Left ventricle myocardium inferior (tissue), 1 donor: Measurements from ENCODE around the gene GOLGA1. TPM values are rescaled to one million over a fixed set of nuclear protein-coding genes. Genes with fewer than 3 reads are reported as not detected.

ENCODE experiments used
- DNase-seq: peaks from one replicate; pipeline ENCODE4 v3.0.0-alpha.2; 2020
- H3K27ac ChIP-seq: fragments of 200-600 bp; replicated peaks from 2 replicates; pipeline ENCODE4 v1.8.0; 2021
- H3K27me3 ChIP-seq: fragments of 200-600 bp; 2 replicates; pipeline ENCODE4 v1.8.0; 2021; ENCODE audit warnings: low read depth
- H3K36me3 ChIP-seq: fragments of 200-600 bp; 2 replicates; pipeline ENCODE4 v1.8.0; 2021
- H3K4me1 ChIP-seq: fragments of 200-600 bp; 2 replicates; pipeline ENCODE4 v1.8.0; 2021
- H3K4me3 ChIP-seq: fragments of 200-600 bp; 2 replicates; pipeline ENCODE4 v1.8.0; 2021; ENCODE audit warnings: mild to moderate bottlenecking, moderate library complexity
- H3K9me3 ChIP-seq: fragments of 200-600 bp; replicated peaks from 2 replicates; pipeline ENCODE4 v1.8.0; 2021
- CTCF ChIP-seq: fragments of 200-600 bp; IDR thresholded peaks from 2 replicates; pipeline ENCODE4 v1.8.0; 2021; ENCODE audit warnings: antibody characterized with exemption, mild to moderate bottlenecking, borderline replicate concordance
- intact Hi-C: fragments of 100-400 bp; cut with micrococcal nuclease; formaldehyde crosslinking; loops from one replicate; pipeline ENCODE4 v1.11.0; 2022
- total RNA-seq: library from RNA; stranded (reverse); fragmentation: NEBNext Ultra II Directional; extraction: Animal tissue kit (Norgen Biotek cat#: 25700); gene quantifications from one replicate; pipeline ENCODE4 v1.2.1, GENCODE V29; 2021
- donor health status: DM: no; HTN: yes; CAD: no; lungs with severe emphysema.

Gene GOLGA1
- total RNA-seq, 1 donor from 2014 or later, result 17.9 TPM

- Histone ChIP-seq H3K36me3 (peaks cover 94% of the 10 kb centered on the region), H3K27ac (no peak overlapping the region), H3K4me3 (no peak overlapping the region), H3K27me3 (no peaks in the 10 kb centered on the region), H3K4me1 (peaks cover 14% of the 10 kb centered on the region), H3K9me3 (no peaks in the 10 kb centered on the region)
- intact Hi-C loops, result no loop called here
- no peak for DNase-seq
- no peak for TF ChIP-seq CTCF
Observed at GRCh38 chr9:124878021-124878420, 62.9 kb downstream of the GOLGA1 start.

- intact Hi-C loops, result no loop called here
- Histone ChIP-seq H3K36me3 (peaks cover 87% of the 10 kb centered on the region), H3K4me1 (peaks cover 23% of the 10 kb centered on the region), H3K9me3 (no peaks in the 10 kb centered on the region), H3K4me3 (no peak overlapping the region), H3K27ac (no peak overlapping the region), H3K27me3 (no peaks in the 10 kb centered on the region)
- TF ChIP-seq CTCF, result no peak
- DNase-seq, result no peak
Observed at GRCh38 chr9:124877021-124877782, 63.7 kb downstream of the GOLGA1 start.

- Histone ChIP-seq H3K27me3 (no peaks in the 10 kb centered on the region), H3K4me3 (no peak overlapping the region), H3K27ac (no peak overlapping the region), H3K36me3 (peaks cover 70% of the 10 kb centered on the region), H3K4me1 (peaks cover 40% of the 10 kb centered on the region), H3K9me3 (no peaks in the 10 kb centered on the region)
- intact Hi-C loops, result no loop called here
- TF ChIP-seq CTCF, result no peak
- no peak for DNase-seq
Observed at GRCh38 chr9:124875501-124875900, 65.4 kb downstream of the GOLGA1 start.

GRCh38 chr9:124873664-124874063, 67.2 kb downstream of the GOLGA1 start:
- peaks cover 58% of the 10 kb centered on the region for H3K4me1 ChIP-seq
- H3K27ac ChIP-seq, result peak overlapping the region; percentile 96
- no peak for TF ChIP-seq CTCF
- H3K27me3 ChIP-seq, result no peaks in the 10 kb centered on the region
- peaks cover 52% of the 10 kb centered on the region for H3K36me3 ChIP-seq
- H3K4me3 ChIP-seq, result no peak overlapping the region
- H3K9me3 ChIP-seq, result no peaks in the 10 kb centered on the region
- intact Hi-C loops, result no loop called here
- DNase-seq, result no peak

- H3K27me3 ChIP-seq, result no peaks in the 10 kb centered on the region
- peak overlapping the region; percentile 98 for H3K4me3 ChIP-seq
- H3K36me3 ChIP-seq, result peaks cover 27% of the 10 kb centered on the region
- no peaks in the 10 kb centered on the region for H3K9me3 ChIP-seq
- no peak for DNase-seq
- TF ChIP-seq CTCF, result no peak
- H3K27ac ChIP-seq, result peak overlapping the region; percentile 96
- peaks cover 73% of the 10 kb centered on the region for H3K4me1 ChIP-seq
- intact Hi-C loops, result no loop called here
Observed at GRCh38 chr9:124871156-124871561, 69.7 kb downstream of the GOLGA1 start.
